ENCODE data around the gene RPL18A.
A peak's percentile ranks its signal among the peaks of the same experiment; 100 is the strongest.

RPL18A gene

GRCh38 chr19:17854061-17854460 is 5.6 kb upstream of the RPL18A start:
- no peaks in the 10 kb centered on the region for H3K36me3 ChIP-seq (replicated peaks)
- no peak for DNase-seq
- H3K27ac ChIP-seq = no peak overlapping the region
- in situ Hi-C loops (cut with HindIII; ENCODE audit: low pct_ligation_motif_present, low sequenced_read_pairs) = no loop called here
- no peak overlapping the region for H3K4me3 ChIP-seq (ENCODE audit: low read depth, low read length)
- TF ChIP-seq, protein P1, sequence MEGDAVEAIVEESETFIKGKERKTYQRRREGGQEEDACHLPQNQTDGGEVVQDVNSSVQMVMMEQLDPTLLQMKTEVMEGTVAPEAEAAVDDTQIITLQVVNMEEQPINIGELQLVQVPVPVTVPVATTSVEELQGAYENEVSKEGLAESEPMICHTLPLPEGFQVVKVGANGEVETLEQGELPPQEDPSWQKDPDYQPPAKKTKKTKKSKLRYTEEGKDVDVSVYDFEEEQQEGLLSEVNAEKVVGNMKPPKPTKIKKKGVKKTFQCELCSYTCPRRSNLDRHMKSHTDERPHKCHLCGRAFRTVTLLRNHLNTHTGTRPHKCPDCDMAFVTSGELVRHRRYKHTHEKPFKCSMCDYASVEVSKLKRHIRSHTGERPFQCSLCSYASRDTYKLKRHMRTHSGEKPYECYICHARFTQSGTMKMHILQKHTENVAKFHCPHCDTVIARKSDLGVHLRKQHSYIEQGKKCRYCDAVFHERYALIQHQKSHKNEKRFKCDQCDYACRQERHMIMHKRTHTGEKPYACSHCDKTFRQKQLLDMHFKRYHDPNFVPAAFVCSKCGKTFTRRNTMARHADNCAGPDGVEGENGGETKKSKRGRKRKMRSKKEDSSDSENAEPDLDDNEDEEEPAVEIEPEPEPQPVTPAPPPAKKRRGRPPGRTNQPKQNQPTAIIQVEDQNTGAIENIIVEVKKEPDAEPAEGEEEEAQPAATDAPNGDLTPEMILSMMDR (IDR thresholded peaks at IDR 0.05; ENCODE audit: low read depth, low read length, missing control alignments) = no peak
- no peaks in the 10 kb centered on the region for H3K27me3 ChIP-seq (replicated peaks)

DNA sequence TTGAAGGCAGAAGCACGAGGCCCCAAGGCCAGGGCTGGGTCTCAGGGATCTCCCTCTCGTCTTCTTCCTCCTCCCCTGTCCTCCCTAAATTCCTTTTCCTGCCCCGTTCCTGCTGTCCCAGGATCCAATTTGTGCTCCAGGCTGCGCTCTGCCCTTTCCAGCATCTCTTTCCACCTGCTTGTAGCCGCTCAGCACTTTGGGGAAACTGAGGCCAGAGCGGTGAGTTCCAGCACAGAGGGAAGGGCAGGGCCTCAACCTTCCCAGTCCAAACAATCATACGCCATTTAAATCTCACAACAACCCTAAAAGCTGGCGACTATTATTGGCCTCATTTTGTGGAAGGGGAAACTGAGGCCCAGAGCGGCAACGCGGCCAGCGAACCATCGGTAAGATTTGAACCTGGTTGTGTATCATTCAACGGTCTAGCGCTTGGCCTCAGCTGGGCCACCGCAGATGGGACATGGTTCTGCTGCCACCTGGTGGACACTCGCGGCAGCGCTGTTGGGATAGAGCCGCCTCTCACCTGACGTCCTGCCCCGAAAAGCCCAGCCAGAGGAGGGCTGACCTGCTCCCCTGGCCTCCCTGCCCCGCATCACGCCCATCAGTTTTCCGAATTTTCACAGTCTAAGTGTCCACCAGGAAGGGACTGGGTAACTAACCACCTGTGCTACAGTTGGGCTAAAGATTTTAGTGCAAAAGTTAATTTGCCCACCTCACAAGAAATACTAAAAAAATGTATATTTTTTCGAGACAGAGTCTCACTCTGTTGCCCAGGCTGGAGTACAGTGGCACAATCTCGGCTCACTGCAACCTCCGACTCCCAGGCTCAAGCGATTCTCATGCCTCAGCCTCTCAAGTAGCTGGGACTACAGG is 4.2 kb upstream of the RPL18A start:
- H3K4me3 ChIP-seq (ENCODE audit: low read depth, low read length) = no peak overlapping the region
- TF ChIP-seq, protein P1 (IDR thresholded peaks at IDR 0.05; ENCODE audit: low read depth, low read length, missing control alignments) = peak; percentile 98
- peak; percentile 51 for DNase-seq
- H3K27ac ChIP-seq = no peak overlapping the region
- H3K27me3 ChIP-seq (replicated peaks) = no peaks in the 10 kb centered on the region
- H3K36me3 ChIP-seq (replicated peaks) = peaks cover 2% of the 10 kb centered on the region
- in situ Hi-C loops (cut with HindIII; ENCODE audit: low pct_ligation_motif_present, low sequenced_read_pairs) = no loop called here

GRCh38 chr19:17860331-17860992 is 752 bp downstream of the RPL18A start:
- Histone ChIP-seq H3K27me3 (replicated peaks) (no peaks in the 10 kb centered on the region), H3K27ac (peak overlapping the region; percentile 84), H3K4me3 (ENCODE audit: low read depth, low read length) (peak overlapping the region; percentile 99), H3K36me3 (replicated peaks) (peaks cover 51% of the 10 kb centered on the region)
- in situ Hi-C loops (cut with HindIII; ENCODE audit: low pct_ligation_motif_present, low sequenced_read_pairs) = no loop called here
- TF ChIP-seq, protein P1 (IDR thresholded peaks at IDR 0.05; ENCODE audit: low read depth, low read length, missing control alignments) = no peak
- DNase-seq = no peak

DNA sequence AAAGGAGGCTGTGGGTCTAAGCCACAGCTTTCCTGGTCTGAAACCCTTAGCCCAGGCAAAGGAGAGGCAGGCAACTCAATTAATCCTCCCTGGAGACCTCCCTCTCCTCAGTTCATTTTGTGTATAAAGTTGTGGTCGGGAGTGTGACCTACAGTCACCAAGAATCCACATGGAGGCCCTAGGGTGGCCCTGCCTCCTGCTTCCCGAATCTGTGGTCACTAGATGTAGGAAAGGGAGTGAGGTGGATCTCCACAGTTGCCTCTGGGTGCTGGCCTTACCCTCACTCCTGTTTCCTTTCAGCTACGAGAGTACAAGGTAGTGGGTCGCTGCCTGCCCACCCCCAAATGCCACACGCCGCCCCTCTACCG is 1.3 kb downstream of the RPL18A start:
- H3K4me3 ChIP-seq (ENCODE audit: low read depth, low read length) = peak overlapping the region; percentile 99
- peaks cover 56% of the 10 kb centered on the region for H3K36me3 ChIP-seq (replicated peaks)
- H3K27ac ChIP-seq = peak overlapping the region; percentile 84
- DNase-seq = no peak
- no peaks in the 10 kb centered on the region for H3K27me3 ChIP-seq (replicated peaks)
- TF ChIP-seq, protein P1 (IDR thresholded peaks at IDR 0.05; ENCODE audit: low read depth, low read length, missing control alignments) = no peak
- in situ Hi-C loops (cut with HindIII; ENCODE audit: low pct_ligation_motif_present, low sequenced_read_pairs) = no loop called here

DNA sequence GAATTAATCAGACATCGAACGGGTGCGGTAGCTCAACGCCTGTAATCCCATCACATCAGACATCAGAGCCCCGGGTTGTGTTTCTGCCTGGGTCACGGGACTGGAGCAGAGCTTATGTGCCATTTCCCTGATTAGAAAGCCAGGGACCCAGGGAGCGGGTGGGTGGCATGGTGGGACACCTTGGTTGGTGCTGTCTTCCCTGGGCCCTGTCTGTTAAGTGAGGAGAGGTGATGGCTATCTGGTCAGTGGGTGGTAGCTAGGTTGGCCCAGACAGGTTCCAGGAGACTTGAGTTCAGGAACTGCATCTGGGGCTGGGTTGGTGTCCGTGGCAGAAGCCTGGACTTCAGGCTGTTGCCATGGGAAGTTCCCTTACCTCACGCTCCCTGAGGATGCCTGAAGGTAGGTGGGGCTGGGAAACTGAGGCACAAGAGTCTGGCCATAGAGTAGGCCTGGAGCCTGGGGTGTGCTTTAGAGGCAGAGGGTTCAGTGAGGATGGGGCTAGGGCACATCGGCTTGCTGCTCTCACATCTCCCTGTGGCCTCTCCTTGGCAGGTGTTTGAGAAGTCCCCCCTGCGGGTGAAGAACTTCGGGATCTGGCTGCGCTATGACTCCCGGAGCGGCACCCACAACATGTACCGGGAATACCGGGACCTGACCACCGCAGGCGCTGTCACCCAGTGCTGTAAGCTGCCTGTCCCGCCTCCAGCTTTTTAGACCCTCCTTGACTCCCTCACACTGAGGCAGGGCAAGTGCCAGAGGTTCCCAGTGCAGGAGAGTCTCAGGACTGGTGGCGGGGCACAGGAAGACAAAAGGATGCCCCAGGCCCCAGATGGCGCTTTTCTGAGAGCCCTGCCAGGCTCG is 2.1 kb downstream of the RPL18A start:
- TF ChIP-seq, protein P1 (IDR thresholded peaks at IDR 0.05; ENCODE audit: low read depth, low read length, missing control alignments) = no peak
- in situ Hi-C loops (cut with HindIII; ENCODE audit: low pct_ligation_motif_present, low sequenced_read_pairs) = no loop called here
- no peak overlapping the region for H3K27ac ChIP-seq

More for the DNA sequence above, 2.1 kb downstream of the RPL18A start:
- no peaks in the 10 kb centered on the region for H3K27me3 ChIP-seq (replicated peaks)
- peak overlapping the region; percentile 99 for H3K4me3 ChIP-seq (ENCODE audit: low read depth, low read length)
- peaks cover 57% of the 10 kb centered on the region for H3K36me3 ChIP-seq (replicated peaks)
- no peak for DNase-seq

Measured in brain microvascular endothelial cell (primary cell).